GM12801 (cell line): ENCODE results near the gene SMCO2.

ENCODE experiments used
- TF ChIP-seq, protein P1 (sequence below): IDR thresholded peaks from one replicate; pipeline ENCODE4 v1.5.1; 2011; ENCODE audit warnings: control low read depth; ENCODE audit not compliant: insufficient read length; ENCODE audit errors: extremely low read depth

The SMCO2 gene

DNA sequence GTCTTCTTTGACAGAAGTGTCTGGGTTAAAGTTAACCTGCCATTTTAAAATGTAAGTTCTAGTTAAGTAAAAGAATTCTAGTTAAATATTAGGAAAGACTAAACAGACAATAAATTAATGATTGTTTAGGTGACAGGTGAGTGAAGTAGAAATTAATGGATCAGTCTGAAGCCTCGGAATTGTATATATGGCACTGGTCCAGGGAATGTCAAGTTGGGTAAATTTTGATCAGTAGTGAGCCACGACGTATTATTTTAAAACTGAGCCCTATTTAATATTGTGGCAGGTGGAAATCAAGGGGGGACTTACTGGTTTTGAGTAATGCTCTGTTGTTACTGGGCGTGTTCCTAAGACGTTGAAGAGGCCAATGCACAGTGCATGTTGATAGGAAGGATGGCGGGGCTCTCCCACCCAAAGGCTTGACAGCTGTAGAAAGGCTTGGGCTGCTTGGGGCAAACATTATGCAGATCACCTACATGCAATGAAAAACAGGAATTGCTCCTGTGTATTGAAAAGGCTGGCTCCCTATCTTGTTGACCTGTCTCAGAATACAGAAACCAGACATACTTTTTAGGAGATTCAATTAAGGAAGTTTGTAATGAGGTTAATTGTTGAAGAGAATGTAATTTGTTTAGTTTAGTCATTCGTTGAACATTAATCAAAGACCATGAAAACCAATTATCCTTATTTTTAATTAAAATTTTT, 71.6 kb downstream of the SMCO2 start:
- TF ChIP-seq, protein P1, sequence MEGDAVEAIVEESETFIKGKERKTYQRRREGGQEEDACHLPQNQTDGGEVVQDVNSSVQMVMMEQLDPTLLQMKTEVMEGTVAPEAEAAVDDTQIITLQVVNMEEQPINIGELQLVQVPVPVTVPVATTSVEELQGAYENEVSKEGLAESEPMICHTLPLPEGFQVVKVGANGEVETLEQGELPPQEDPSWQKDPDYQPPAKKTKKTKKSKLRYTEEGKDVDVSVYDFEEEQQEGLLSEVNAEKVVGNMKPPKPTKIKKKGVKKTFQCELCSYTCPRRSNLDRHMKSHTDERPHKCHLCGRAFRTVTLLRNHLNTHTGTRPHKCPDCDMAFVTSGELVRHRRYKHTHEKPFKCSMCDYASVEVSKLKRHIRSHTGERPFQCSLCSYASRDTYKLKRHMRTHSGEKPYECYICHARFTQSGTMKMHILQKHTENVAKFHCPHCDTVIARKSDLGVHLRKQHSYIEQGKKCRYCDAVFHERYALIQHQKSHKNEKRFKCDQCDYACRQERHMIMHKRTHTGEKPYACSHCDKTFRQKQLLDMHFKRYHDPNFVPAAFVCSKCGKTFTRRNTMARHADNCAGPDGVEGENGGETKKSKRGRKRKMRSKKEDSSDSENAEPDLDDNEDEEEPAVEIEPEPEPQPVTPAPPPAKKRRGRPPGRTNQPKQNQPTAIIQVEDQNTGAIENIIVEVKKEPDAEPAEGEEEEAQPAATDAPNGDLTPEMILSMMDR: no peak

DNA sequence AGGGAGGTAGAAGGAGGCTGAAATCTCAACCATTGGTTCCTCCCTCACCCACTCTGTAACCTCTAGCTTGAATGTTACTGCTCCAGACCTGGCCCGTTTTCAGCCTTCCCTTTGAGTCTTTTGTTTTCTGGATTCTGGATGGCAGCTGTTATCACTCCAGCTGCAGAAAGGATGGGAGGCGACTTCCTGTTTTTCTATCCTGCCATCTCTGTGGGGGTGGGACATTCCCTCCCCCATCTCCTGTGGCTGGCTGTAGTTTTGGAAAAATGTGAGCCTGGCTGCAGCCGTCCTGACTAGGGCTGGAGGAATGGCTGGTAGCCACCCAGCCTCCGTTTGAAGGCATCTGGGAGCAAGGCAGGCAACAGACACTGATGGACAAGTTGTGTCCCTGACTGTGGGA, 74.5 kb downstream of the SMCO2 start:
- TF ChIP-seq, protein P1: no peak

DNA sequence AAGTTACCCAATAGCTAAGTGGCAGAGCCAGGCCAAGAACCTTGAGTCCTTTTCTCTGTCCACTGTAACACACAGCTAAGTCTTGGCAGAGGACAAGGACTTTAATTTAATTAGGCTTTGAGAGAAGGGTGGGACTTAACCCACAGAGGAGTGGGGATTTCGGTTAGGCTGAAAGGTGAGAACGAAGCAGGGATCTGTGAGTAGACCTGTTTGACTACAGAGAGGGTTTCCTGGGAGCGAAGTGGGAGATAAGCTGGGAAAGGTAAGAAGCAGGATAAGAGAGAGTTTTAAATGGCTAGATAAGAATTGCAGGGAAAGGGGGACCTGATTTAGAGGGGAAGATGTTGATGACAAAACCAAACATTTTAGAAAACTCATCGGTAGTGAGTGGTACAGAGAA, 75.4 kb downstream of the SMCO2 start:
- TF ChIP-seq, protein P1: no peak

DNA sequence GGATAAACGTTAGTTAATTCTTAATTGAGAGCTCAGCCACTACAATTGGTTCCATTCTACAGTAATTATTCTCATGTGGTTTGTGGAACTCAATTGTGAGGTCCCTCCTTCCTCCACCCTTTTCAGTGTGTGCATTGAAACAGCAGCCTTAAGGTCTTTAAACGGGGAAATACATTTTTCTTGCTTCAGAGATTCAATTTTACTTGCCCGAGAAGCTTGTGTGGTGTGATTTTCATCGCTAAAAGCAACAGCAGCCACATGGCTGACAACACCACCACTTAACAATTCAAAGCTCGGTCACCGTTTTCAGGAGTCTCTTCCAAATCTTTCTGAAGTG, 76.7 kb downstream of the SMCO2 start:
- TF ChIP-seq, protein P1: no peak

DNA sequence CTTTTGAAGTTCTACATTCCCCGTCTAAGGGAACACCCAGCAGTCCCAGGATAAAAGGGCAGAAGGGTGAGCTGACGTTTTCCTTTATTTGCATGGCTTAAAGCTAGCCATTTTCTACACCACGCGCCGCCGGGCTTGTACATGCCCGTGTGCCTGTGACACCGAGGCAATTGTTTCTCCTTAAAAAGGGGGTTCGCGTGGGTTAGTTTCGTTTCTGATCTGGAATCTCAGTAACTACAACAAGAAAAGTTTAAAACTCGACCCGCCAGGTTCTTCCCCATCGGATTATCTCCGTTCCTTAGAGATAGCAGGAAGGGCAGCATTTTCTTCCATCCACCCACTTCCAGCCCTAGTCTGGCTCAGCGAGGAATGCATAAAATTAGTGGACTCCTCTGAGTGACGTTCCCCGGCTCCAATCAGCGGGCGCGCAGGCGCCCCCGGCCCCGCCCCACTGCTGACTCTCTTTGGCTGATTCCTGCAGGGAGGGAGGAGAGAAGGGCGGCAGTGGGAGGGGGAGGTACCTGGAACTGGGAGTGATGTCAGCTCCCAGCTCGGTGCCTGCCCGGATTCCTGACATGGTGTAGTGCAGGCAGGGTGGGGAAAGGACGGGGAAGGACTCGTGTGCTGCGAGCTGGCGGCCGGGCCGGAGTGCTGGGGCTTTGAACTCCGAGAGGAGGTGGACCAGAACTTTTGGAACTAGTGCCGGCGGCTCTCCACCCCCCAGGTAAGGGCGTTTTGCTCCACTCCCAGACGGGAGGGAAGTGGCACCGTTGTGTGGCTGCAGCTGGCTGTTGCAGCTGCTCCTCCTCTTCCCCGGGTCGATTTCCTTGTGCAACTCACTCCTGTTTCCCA, 77.3 kb downstream of the SMCO2 start, which contains the start of gene PPFIBP1:
PPFIBP1 (plus strand) TSS at position 565 of the 852 bp plus-strand sequence. CDS start 109,191 bp downstream, outside the sequence.
- TF ChIP-seq, protein P1: no peak

DNA sequence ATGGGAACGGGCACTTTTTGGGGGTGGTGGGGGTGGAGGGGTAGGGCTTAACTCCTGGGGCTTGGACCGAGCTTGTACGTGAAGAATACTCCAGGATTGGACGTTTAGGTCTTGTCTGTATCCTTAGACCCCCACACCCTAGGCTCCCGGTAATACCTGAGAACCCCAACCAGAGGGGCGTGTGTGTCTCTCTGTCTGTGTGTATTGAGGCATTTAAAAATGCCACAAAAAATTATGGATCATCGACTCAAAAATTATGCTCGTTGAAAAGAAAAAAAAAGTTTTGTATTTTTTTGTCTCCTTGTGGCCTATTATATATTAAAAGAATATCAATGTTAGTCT, 77.9 kb downstream of the SMCO2 start:
- TF ChIP-seq, protein P1: no peak

DNA sequence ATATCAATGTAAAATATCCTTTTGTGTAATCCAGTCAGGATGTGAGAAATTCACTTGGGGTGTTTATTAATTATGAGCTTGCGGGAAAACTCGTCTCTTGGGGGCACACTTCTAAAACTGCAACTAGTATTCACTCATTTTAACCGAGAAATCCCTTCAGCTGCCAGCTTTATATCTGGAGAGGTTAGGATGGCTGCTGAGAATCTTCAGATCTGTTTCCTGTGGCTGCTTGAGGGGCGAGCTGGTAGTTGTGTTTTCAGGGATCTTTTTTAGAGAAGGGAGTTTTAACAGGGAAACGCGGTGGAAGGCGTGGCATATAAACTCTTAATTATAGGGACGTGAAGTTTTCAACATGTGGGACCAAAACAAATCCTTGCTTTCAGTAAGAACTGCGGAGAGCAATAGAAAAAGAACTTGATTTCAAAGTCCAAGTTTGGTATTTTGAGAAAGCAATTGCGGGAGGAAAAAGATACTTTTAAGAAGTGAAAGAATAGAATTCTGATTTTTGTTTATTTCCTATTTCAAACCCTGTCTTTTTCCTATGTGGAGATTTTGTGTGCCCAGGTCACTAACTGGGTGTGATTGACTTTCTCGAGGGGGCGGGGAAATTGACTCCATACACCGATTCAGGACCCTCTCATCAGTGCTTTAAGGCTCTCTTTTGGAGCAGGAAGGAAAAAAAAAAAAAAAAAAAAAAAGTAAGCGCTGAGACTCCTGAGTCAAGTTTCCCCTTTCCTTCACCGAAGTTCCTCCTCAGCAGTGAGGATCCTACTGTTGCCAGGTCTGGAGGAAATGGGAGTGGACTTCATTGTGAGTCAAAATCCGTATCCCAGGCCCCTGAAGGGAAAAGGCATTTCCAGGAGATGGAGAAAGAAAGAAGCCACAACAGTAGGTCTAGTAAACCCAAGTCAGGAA, 78.6 kb downstream of the SMCO2 start:
- TF ChIP-seq, protein P1: no peak
